Glutamatergic neuron (in vitro differentiated cells): Measurements from ENCODE around the gene GLI3. TPM values are rescaled to one million over a fixed set of nuclear protein-coding genes. Genes with fewer than 3 reads are reported as not detected.

Experiments used
- DNase-seq: peaks from one replicate; pipeline ENCODE4 v3.0.0; 2022
- H3K27ac Mint-ChIP-seq: one replicate; pipeline ENCODE4 v1.8.0; 2020; ENCODE audit warnings: mild to moderate bottlenecking, mixed read lengths, inconsistent platforms; ENCODE audit not compliant: unreplicated experiment
- H3K27me3 Mint-ChIP-seq: one replicate; pipeline ENCODE4 v1.8.0; 2020; ENCODE audit warnings: mild to moderate bottlenecking, moderate library complexity, mixed read lengths, inconsistent platforms; ENCODE audit not compliant: unreplicated experiment
- H3K36me3 Mint-ChIP-seq: one replicate; pipeline ENCODE4 v1.8.0; 2020; ENCODE audit warnings: mild to moderate bottlenecking, mixed read lengths, inconsistent platforms; ENCODE audit not compliant: unreplicated experiment
- H3K4me1 Mint-ChIP-seq: one replicate; pipeline ENCODE4 v1.8.0; 2020; ENCODE audit warnings: mild to moderate bottlenecking, low read depth, mixed read lengths, inconsistent platforms; ENCODE audit not compliant: unreplicated experiment
- H3K4me3 Mint-ChIP-seq: one replicate; pipeline ENCODE4 v1.8.0; 2020; ENCODE audit warnings: mild to moderate bottlenecking, mixed read lengths, inconsistent platforms; ENCODE audit not compliant: unreplicated experiment
- H3K9me3 Mint-ChIP-seq: one replicate; pipeline ENCODE4 v1.8.0; 2020; ENCODE audit warnings: mild to moderate bottlenecking, moderate library complexity, mixed read lengths, inconsistent platforms; ENCODE audit not compliant: unreplicated experiment
- total RNA-seq: library from RNA; stranded (reverse); fragmentation: NEBNext Ultra II Directional; extraction: Animal tissue kit (Norgen Biotek cat#: 25700); gene quantifications from one replicate; pipeline ENCODE4 v1.2.1, GENCODE V29; 2021; ENCODE audit not compliant: unreplicated experiment
- TF ChIP-seq, protein P1 (sequence below): fragments of 200-600 bp; sonication (generic); IDR thresholded peaks from one replicate; pipeline ENCODE4 v1.5.0; 2021; ENCODE audit not compliant: partially characterized antibody, unreplicated experiment

GLI3 gene
- total RNA-seq, 1 donor from 2014 or later = 2.9 TPM

DNA sequence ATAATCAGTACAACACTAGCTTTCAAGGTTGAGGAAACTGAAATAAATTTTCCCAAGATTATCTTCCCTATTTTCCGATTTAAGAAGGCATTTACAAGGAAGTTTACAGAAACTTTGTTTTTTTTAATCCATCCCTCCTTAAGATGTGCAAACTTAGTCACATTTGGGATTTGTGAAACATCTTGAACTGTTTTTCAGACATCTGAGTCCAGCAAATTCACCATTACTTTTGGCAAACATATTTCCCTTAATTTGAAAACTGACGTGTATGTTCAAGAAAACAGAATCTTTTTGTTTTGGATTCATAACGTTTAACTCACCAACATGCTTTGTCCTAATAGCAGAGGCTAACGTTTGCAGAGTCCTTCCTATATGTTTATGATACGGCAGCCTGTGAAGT, 19.5 kb downstream of the GLI3 start:
- Mint-ChIP-seq H3K27me3 (no peaks in the 10 kb centered on the region), H3K4me1 (no peaks in the 10 kb centered on the region), H3K27ac (no peak overlapping the region), H3K36me3 (no peaks in the 10 kb centered on the region), H3K9me3 (no peaks in the 10 kb centered on the region), H3K4me3 (no peak overlapping the region)
- TF ChIP-seq, protein P1, sequence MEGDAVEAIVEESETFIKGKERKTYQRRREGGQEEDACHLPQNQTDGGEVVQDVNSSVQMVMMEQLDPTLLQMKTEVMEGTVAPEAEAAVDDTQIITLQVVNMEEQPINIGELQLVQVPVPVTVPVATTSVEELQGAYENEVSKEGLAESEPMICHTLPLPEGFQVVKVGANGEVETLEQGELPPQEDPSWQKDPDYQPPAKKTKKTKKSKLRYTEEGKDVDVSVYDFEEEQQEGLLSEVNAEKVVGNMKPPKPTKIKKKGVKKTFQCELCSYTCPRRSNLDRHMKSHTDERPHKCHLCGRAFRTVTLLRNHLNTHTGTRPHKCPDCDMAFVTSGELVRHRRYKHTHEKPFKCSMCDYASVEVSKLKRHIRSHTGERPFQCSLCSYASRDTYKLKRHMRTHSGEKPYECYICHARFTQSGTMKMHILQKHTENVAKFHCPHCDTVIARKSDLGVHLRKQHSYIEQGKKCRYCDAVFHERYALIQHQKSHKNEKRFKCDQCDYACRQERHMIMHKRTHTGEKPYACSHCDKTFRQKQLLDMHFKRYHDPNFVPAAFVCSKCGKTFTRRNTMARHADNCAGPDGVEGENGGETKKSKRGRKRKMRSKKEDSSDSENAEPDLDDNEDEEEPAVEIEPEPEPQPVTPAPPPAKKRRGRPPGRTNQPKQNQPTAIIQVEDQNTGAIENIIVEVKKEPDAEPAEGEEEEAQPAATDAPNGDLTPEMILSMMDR = no peak
- no peak for DNase-seq

DNA sequence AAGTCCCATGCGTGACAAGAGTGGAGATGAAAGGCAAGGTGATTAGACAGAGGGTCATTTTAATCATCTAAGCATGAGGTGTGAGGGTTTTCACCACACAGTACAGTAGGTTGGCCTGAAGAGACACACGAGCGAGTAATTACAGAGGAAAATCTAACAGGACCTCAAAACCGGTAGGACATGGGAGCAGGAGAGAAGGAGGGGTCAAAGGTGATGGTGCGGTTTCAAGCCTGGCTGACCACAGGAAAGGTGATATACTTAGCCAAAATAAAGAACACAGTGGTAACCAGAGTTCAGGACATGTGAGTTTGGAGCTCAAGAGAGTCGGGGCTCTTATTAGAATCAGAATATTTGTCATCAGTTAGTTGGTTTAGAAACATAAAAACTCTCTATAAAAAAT, 20.0 kb downstream of the GLI3 start:
- Mint-ChIP-seq H3K4me3 (no peak overlapping the region), H3K27me3 (no peaks in the 10 kb centered on the region), H3K9me3 (no peaks in the 10 kb centered on the region), H3K36me3 (no peaks in the 10 kb centered on the region), H3K27ac (no peak overlapping the region), H3K4me1 (no peaks in the 10 kb centered on the region)
- no peak for DNase-seq
- TF ChIP-seq, protein P1 = no peak

DNA sequence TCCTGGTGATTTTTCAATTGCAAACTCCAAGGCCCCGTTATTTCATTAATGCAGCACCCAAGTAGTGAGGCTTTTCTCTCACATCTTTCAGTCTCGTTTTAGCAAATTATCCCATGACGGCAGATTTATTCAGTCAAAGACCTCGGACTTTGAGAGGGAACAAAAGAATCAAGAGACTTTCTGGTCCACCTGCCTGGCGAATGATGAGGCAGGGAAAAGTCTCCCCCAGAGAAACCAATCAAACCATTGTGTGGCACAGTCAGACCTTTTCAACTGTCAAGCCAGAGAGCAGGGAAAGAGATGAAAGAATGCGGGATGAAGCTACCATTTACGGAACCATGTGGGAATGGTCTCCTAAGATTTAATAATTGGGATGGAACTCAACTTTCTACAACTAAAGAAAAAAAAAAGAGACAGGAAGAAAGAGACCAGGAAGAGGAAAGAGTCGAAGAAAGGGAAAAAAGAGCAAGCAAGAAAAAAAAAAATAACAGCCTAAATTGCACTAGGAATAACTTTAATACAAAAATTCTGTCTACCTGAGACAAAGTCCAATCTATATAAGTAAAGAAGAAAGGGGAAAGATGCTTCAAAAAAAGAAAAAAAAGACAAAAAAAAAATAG, 22.8 kb downstream of the GLI3 start:
- H3K27me3 Mint-ChIP-seq = no peaks in the 10 kb centered on the region
- no peak for DNase-seq
- no peak overlapping the region for H3K27ac Mint-ChIP-seq
- H3K4me1 Mint-ChIP-seq = no peaks in the 10 kb centered on the region
- TF ChIP-seq, protein P1 = no peak
- no peaks in the 10 kb centered on the region for H3K36me3 Mint-ChIP-seq
- H3K4me3 Mint-ChIP-seq = no peak overlapping the region
- H3K9me3 Mint-ChIP-seq = no peaks in the 10 kb centered on the region

DNA sequence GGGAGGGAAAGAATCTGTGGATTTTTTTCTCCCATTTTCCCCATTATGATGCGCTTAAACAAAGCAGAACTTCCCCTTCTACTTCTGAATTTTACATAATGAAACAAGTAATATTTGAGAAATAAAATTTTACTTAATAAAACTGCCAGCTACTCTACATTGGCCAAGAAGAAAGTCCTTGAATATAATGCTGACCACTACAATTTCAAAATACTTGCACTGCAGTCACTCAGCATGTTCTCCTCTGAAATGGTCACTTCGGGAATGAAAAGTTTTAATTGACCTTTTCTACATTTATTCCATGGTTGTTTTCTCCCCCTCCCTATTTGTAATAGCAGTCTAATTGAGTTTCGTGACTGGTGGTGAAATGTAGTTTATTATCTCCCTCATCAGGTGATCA, 23.9 kb downstream of the GLI3 start:
- Mint-ChIP-seq H3K36me3 (no peaks in the 10 kb centered on the region), H3K9me3 (no peaks in the 10 kb centered on the region), H3K4me1 (no peaks in the 10 kb centered on the region), H3K4me3 (no peak overlapping the region), H3K27me3 (no peaks in the 10 kb centered on the region), H3K27ac (no peak overlapping the region)
- TF ChIP-seq, protein P1 = no peak
- no peak for DNase-seq

DNA sequence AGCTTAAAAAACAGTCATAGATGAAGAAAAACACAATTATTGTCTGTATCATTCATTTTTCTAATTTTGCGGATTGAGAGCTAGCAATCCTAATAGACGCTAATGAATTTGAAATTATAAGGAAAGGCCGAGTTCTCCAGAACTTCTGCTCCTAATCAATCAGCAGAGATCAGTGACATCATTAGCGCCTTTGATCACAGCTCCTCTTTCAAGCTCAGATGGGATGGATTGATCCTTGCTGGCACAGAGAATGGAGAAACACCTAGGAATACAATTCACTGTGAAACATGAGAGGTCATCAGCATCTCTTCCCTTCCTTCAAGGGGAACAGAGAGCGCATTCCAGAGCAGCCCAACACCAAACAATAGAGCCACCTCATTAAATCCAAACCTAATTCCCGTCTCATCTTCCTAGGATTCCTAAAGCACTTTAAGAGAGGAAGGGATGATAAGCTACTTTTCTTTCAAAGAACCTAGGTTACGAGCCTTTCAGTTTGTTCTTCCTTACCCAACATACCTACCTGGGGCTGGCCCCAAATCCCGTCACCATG, 24.4 kb downstream of the GLI3 start:
- DNase-seq = no peak
- no peak overlapping the region for H3K4me3 Mint-ChIP-seq
- H3K27me3 Mint-ChIP-seq = no peaks in the 10 kb centered on the region
- no peaks in the 10 kb centered on the region for H3K9me3 Mint-ChIP-seq
- H3K4me1 Mint-ChIP-seq = no peaks in the 10 kb centered on the region
- no peaks in the 10 kb centered on the region for H3K36me3 Mint-ChIP-seq
- H3K27ac Mint-ChIP-seq = no peak overlapping the region
- TF ChIP-seq, protein P1 = no peak
